ENCODE data around the gene IMMP2L. TPM values are rescaled to one million over a fixed set of nuclear protein-coding genes. Genes with fewer than 3 reads are reported as not detected.

The IMMP2L gene
- total and polyA plus RNA-seq, 2 of the 8 experiments (the other 6 are each of a cell fraction or from before 2014, with no cell fraction given), result 2.3 to 10.1 TPM

GRCh38 chr7:110645060-110645459, 917.2 kb downstream of the IMMP2L start (continued):
- TF ChIP-seq CHD7 (IDR thresholded peaks at IDR 0.05; ENCODE audit: insufficient replicate concordance, low read length), result no peak
- TF ChIP-seq EP300 (IDR thresholded peaks at IDR 0.05; ENCODE audit: borderline replicate concordance in 1 of 2, low read depth in 2 of 2, low read length in 2 of 2), result no peak
- TF ChIP-seq CHD2 (IDR thresholded peaks at IDR 0.05; ENCODE audit: low read length), result no peak
- TF ChIP-seq CBX5 (IDR thresholded peaks at IDR 0.05; ENCODE audit: low read depth, low read length), result no peak

Data from H1 (cell line).